CD4-positive, alpha-beta T cell treated with Interleukin-2 at 100 ng/mL for 4 hours (primary cell): ENCODE results near the gene AADACL4.
"Not testable (repeated sequence)": the region's sequence is repeated elsewhere in the genome, so short reads cannot be mapped to it uniquely, and the experiment has no call there.

Source experiments
- DNase-seq: peaks from one replicate; pipeline ENCODE4 v3.0.0-alpha.2; 2020; ENCODE audit warnings: low spot score

Gene AADACL4

GRCh38 chr1:12629985-12630760 is 13.7 kb upstream of the AADACL4 start:
- no peak for DNase-seq

GRCh38 chr1:12630946-12631530 is 12.8 kb upstream of the AADACL4 start:
- no peak for DNase-seq

DNA sequence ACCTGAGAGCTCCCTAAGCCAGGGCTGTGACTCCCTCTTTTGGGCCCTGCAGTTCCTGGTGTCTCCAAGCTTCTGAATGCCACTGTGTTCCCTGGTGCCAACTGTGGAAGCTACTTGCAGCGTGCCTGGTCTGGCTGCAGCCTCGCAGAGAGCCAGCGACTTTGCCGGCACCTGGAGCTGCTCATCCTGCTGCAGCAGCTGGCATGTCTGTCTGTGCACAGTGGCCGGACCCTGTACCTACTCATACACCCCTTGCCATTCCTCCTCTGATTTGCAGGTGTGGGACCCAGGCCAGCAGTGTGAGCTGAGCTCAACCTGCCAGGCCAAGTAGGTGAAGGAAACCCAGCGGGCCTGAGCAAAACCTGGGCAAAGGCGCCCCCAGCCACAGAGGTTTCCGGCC is 12.3 kb upstream of the AADACL4 start:
- no peak for DNase-seq

DNA sequence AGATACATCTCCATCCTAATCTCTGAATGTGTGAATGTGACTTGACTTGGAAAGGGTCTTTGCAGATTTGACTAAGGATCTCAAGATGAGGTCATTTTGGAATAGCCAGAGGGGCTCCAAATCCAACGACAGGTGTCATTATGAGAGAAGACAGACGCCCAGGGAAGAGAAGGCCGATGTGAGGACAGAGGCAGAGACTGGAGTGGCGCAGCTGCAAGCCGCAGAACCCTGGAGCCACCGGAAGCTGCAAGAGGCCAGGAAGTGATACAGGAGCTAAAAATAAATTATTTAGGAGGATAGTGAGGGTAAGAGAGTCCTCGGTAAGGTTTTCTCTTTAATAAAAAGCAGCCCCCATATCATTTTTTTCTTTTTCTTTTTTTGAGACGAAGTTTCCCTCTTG is 9.7 kb upstream of the AADACL4 start:
- no peak for DNase-seq

GRCh38 chr1:12634696-12635202 is 9.1 kb upstream of the AADACL4 start:
- DNase-seq = no peak

DNA sequence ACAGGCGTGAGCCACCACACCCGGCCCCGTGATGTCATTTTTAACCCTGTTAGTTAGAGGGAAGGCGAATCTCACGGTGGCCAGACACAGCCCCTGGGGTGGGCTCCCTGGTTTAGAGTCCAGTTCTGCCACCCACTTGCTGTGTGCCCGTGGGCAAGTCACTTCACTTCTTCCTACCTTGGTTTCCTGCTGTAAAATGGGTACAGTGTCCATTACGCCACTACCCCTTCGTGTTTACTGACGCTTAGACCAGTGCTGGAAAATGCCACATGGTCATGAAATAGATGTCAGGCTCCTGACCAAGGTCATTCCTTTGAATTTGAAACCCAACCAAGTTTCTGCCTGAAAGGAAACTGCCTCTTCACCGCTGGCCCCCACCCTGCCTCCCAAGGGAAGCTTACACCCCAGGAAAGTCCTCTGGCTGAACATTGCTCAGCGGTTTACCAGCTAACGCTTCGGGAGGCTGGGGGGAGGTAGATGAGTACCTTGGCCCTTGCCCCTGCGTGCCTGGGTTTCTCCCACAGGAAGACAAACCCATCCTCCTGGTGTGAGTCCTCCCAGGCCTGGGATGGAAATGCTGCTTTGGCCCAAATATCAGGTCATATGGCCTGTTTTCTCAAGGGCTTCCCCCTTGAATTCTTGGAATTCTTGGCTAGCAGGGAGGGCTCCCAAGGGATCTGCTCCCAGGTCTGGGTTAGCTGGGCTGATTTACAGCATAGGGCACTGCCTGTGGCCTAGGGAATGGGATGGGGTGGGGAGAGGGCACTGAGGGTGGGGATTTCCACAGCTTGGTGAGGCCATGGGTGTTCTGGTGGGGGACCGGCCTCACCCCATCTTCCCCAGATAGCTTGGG is 7.6 kb upstream of the AADACL4 start:
- no peak for DNase-seq

DNA sequence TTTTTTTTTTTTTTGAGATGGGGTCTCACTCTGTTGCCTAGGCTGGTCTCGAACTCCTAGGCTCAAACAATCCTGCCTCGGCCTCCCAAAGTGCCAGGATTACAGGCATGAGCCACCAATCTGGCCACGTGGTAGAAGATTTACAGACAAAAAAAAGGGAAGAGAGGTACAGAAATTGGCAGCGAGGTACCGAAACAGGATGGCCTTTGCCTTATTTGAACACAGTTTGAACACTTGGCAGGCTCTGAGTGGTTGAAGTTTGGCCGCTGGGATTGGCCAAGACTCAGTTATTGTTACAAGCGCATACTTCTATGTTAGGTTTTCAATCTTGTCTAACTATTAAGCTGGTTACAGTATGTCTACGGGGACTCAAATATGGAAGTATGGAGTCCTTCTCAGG is 6.2 kb upstream of the AADACL4 start:
- no peak for DNase-seq

- no peak for DNase-seq
These were observed 3.5 kb upstream of the AADACL4 start for GRCh38 chr1:12640237-12640957.

DNA sequence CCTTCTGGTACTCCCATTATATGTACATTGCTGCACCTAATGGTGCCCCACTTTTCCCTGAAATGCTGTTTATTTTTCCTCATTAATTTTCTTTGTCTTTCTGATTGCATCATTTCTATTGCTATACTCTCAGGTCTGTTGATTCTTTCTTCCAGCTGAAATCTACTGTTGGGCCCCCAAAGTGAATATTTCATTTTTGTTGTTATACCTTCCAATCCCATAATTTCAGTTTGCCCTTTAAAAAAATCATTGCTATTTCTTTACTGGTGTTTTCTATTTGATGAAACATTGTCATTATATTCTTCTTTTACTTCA is 3.0 kb upstream of the AADACL4 start:
- no peak for DNase-seq

DNA sequence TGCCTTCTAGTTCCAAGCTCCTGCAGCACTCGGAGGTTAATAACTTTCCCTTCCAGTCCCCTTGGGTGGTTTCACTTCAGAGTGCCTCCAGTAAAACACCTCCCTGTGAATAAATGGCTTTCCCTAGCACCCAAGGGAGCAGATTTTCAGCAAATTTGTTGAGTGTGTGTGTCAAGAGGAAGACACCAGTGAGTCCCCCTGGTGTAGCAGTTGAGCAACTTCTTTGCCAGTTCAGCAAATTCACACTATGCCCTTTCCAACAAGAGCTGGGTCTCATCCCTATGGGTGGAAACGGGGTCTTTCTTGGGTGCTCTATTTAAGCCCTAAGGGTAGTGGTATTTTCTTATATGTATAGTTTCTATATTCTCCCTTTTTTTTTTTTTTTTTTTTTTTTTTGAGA is 806 bp upstream of the AADACL4 start:
- DNase-seq = no peak

DNA sequence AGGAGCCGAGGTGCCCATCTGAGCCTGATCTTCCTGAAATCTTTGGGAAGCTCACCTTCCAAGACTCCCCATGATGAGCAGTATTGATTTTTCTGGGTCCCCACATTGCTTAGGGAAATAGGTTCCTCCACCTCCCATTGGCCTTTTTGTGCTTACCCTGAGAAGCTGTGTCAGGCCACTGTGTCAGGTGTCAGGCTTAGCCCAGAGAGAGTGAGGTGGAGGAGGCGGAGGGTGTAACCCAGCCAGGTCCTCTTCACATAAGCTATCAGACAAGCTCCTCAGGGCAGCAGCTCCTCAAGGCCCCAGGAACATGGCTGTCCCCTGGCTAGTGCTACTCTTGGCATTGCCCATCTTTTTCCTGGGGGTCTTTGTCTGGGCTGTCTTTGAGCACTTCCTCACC is 352 bp downstream of the AADACL4 start:
- no peak for DNase-seq

GRCh38 chr1:12644829-12645228 is 944 bp downstream of the AADACL4 start:
- DNase-seq = no peak

DNA sequence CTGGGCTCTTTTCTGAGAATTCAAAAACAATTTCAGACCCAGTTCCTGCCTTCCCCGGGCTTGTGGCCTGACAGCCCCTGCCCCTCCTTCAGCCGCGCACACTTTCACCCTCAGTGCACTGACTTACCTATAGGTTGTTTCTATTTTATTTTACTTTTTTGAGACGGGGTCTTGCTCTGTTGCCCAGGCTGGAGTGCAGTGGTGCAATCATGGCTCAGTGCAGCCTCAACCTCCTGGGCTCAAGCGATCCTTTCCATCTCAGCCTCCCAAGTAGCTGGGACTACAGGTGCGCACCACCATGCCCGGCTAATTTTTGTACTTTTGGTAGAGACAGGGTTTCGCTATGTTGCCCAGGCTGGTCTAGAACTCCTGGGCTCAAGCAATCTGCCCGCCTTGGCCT is 1.5 kb downstream of the AADACL4 start:
- not testable (repeated sequence) for DNase-seq

GRCh38 chr1:12648741-12649140 is 4.9 kb downstream of the AADACL4 start:
- DNase-seq = no peak

DNA sequence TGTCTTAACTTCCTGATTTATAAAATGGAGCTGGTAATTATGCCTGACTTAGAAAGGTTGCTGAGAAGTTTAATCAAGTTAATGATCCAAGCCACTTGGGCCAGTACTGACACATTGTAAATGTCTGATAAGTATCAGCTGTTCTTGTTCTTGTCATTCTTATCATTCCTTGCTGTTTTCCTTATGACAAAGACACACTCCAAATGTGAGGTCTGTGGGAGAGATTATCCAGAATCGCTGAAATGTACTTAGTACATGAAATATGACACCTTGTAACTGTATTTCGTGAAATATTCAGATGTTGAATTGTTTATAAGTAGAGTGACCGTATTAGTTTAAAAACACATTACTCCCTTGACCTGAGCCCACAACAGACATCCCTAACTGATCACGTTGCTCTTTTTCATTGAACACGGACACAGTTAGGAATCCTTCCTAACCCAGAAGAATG is 6.1 kb downstream of the AADACL4 start:
- DNase-seq = no peak

GRCh38 chr1:12654004-12654567 is 10.2 kb downstream of the AADACL4 start:
- DNase-seq = no peak

GRCh38 chr1:12654657-12655056 is 10.8 kb downstream of the AADACL4 start:
- DNase-seq = no peak

GRCh38 chr1:12656575-12656974 is 12.7 kb downstream of the AADACL4 start:
- no peak for DNase-seq

DNA sequence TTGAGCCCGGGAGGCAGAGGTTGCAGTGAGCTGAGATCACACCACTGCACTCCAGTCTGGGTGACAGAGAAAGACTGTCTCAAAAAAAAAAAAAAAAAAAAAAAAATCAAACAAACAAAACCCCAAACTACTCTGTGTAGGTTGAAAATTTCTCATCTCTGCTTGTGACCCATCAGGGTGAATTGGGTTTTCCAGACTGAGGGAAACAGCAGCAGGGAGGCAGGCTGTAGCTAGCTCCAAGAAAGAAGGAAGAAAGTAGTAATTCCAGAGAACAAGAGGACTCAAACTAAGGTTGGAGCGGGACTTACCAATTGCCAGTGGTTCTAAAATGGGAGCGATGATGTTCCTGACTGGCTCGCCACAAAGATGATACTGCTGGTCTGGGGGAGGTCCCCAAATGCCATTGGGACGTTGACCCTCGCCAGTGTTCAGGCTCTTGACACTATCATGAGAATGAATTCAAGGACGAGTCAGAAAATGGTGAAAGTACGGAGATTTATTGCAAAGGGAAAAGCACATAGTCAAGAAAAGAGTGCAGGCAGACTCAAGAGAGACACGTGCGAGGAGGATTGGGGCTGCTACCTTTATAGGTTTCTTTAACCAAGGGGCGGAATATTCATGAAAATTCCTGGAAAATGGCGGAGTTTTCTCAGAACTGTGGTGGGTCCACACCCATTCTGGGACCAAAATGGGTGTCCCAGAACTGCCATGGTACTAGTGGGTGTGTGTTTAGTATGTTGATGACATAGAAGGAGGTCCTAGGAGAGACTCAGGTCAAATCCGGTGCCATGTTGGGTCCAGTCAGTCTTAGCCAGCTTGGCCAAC is 13.4 kb downstream of the AADACL4 start:
- DNase-seq = no peak

DNA sequence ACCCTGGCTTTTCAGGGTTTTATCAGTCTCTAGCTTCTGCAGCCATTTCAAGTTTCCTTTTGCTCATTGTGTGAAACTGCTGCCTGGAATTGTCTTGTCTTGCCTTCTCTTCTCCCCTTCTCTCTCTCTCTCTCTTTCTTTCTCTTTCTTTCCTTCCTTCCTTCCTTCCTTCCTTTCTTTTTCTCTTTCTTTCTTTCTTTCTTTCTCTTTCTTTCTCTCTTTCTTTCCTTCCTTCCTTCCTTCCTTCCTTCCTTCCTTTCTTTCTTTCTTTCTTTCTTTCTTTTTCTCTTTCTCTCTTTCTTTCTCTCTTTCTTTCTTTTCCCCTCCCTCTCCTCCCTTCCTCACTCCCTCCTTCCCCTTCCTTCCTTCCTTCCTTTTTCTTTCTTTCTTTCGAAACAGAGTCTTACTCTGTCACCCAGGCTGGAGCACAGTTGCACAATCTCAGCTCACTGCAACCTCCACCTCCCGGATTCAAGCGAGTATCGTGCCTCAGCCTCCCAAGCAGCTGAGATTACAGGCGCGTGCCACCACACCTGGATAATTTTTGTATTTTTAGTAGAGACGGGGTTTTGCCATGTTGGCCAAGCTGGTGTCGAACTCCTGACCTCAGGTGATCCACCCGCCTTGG is 14.1 kb downstream of the AADACL4 start:
- not testable (repeated sequence) for DNase-seq
